IMR-90 (cell line): Measurements from ENCODE around the gene LRRC70. TPM values are rescaled to one million over a fixed set of nuclear protein-coding genes. Genes with fewer than 3 reads are reported as not detected.
"Not testable (repeated sequence)": the region's sequence is repeated elsewhere in the genome, so short reads cannot be mapped to it uniquely, and the experiment has no call there.

Source experiments
- ATAC-seq: fragments of 200-7000 bp; cut with Tn5 transposase; 2 replicates; pipeline ENCODE4 v1.9.1; 2020; ENCODE audit warnings: low read depth, mild to moderate bottlenecking, moderate library complexity
- BruUV-seq: library from RNA; stranded (reverse); fragments of 400-500 nt; replicated peaks from 2 replicates; lab custom pipeline; 2021; lab: Mats Ljungman, UMichigan
- CTCF ChIA-PET: fragments of 300-600 bp; formaldehyde crosslinking; extraction: SDS; loops from one replicate; lab custom pipeline; 2021; ENCODE audit warnings: antibody characterized with exemption; lab: Yijun Ruan, JAX
- POLR2A ChIA-PET: fragments of 300-600 bp; sonication (Branson Sonifier 250); formaldehyde crosslinking; loops from one replicate; lab custom pipeline; 2022; ENCODE audit warnings: antibody characterized with exemption; ENCODE audit not compliant: unreplicated experiment; lab: Charles Lee
- DNase-seq: peaks from one replicate; pipeline ENCODE4 v3.0.0; 2013
- H2AFZ ChIP-seq: replicated peaks from 2 replicates; pipeline ENCODE3; 2013; ENCODE audit warnings: low read length, mild to moderate bottlenecking; ENCODE audit not compliant: poor library complexity
- H2AK5ac ChIP-seq: 2 replicates; pipeline ENCODE4 v1.6.1; 2013; ENCODE audit warnings: low read depth, low read length, inconsistent platforms
- H2AK9ac ChIP-seq: replicated peaks from 2 replicates; pipeline ENCODE3; 2013; ENCODE audit warnings: mild to moderate bottlenecking, low read depth, low read length, moderate library complexity; ENCODE audit not compliant: poor library complexity
- H2BK120ac ChIP-seq: 2 replicates; pipeline ENCODE4 v1.6.1; 2013; ENCODE audit warnings: low read depth, low read length, inconsistent platforms
- H2BK15ac ChIP-seq: 3 replicates; pipeline ENCODE4 v1.6.1; 2013; ENCODE audit warnings: low read depth, low read length, inconsistent platforms
- H2BK20ac ChIP-seq: 2 replicates; pipeline ENCODE4 v1.6.1; 2013; ENCODE audit warnings: low read depth, mild to moderate bottlenecking, inconsistent platforms, low read length, moderate library complexity
- H2BK5ac ChIP-seq: 2 replicates; pipeline ENCODE4 v1.6.1; 2013; ENCODE audit warnings: mild to moderate bottlenecking, low read depth, low read length, inconsistent platforms; ENCODE audit not compliant: poor library complexity, severe bottlenecking
- H3K14ac ChIP-seq: replicated peaks from 2 replicates; pipeline ENCODE4 v1.6.1; 2013; ENCODE audit warnings: low read depth, low read length, inconsistent platforms
- H3K18ac ChIP-seq: 2 replicates; pipeline ENCODE4 v1.6.1; 2013; ENCODE audit warnings: low read depth, low read length, control low read depth
- H3K23ac ChIP-seq: 2 replicates; pipeline ENCODE4 v1.6.1; 2013; ENCODE audit warnings: low read depth, low read length, inconsistent platforms
- H3K27ac ChIP-seq: 2 replicates; pipeline ENCODE4 v1.5.1; 2013; ENCODE audit warnings: mild to moderate bottlenecking, control low read depth, low read length; ENCODE audit not compliant: insufficient read depth
- H3K27me3 ChIP-seq: 2 replicates; pipeline ENCODE4 v1.6.1; 2013; ENCODE audit warnings: low read length; ENCODE audit not compliant: control insufficient read depth, insufficient read depth
- H3K36me3 ChIP-seq: 2 replicates; pipeline ENCODE4 v1.6.1; 2013; ENCODE audit warnings: low read length, mixed read lengths; ENCODE audit not compliant: control insufficient read depth, insufficient read depth
- H3K4ac ChIP-seq: 2 replicates; pipeline ENCODE4 v1.6.1; 2013; ENCODE audit warnings: low read depth, low read length, inconsistent platforms
- H3K4me1 ChIP-seq: 2 replicates; pipeline ENCODE4 v1.6.1; 2013; ENCODE audit warnings: low read length, mixed read lengths; ENCODE audit not compliant: control insufficient read depth, insufficient read depth
- H3K4me2 ChIP-seq: 2 replicates; pipeline ENCODE4 v1.6.1; 2013; ENCODE audit warnings: low read depth, mild to moderate bottlenecking, control low read depth, low read length, moderate library complexity
- H3K4me3 ChIP-seq: 2 replicates; pipeline ENCODE4 v1.5.1; 2013; ENCODE audit warnings: low read depth, mild to moderate bottlenecking, control low read depth, low read length, moderate library complexity; ENCODE audit not compliant: insufficient read depth
- H3K56ac ChIP-seq: 2 replicates; pipeline ENCODE4 v1.6.1; 2013; ENCODE audit warnings: low read length, inconsistent platforms; ENCODE audit not compliant: insufficient read depth; ENCODE audit errors: extremely low read depth
- H3K79me1 ChIP-seq, 2 experiments: 2 replicates each; pipeline ENCODE4 v1.6.1; 2013; ENCODE audit warnings: low read length in 2 of 2, inconsistent platforms in 1 of 2, low read depth in 1 of 2
- H3K9ac ChIP-seq: 2 replicates; pipeline ENCODE4 v1.6.1; 2013; ENCODE audit warnings: low read depth, low read length, control low read depth
- H3K9me1 ChIP-seq: 2 replicates; pipeline ENCODE4 v1.6.1; 2013; ENCODE audit warnings: low read length, inconsistent platforms; ENCODE audit not compliant: insufficient read depth
- H3K9me3 ChIP-seq: 2 replicates; pipeline ENCODE4 v1.6.1; 2013; ENCODE audit warnings: low read length; ENCODE audit not compliant: control insufficient read depth, insufficient read depth
- H4K20me1 ChIP-seq: 2 replicates; pipeline ENCODE4 v1.6.1; 2013; ENCODE audit warnings: low read length, inconsistent platforms; ENCODE audit not compliant: insufficient read depth
- H4K5ac ChIP-seq: 2 replicates; pipeline ENCODE4 v1.6.1; 2013; ENCODE audit warnings: mild to moderate bottlenecking, low read depth, low read length, control low read depth
- H4K8ac ChIP-seq, 2 experiments: 2 replicates each; pipeline ENCODE4 v1.6.1; 2013; ENCODE audit warnings: low read depth in 2 of 2, low read length in 2 of 2, control low read depth in 1 of 2, inconsistent platforms in 1 of 2
- H4K91ac ChIP-seq: 2 replicates; pipeline ENCODE4 v1.6.1; 2013; ENCODE audit warnings: low read depth, low read length, inconsistent platforms; ENCODE audit not compliant: insufficient read depth
- WGBS, 2 experiments: methylation state at CpG; one replicate each; pipeline versions ENCODE4 v1.1.5 to v1.1.7; 2013; ENCODE audit warnings: missing lambda C conversion rate in 2 of 2; ENCODE audit not compliant: insufficient read length in 1 of 2; ENCODE audit errors: extremely low coverage in 2 of 2; 5-methylcytosine and 5-hydroxymethylcytosine counted together
- dilution Hi-C: fragments of 300-500 bp; cut with HindIII; formaldehyde crosslinking; loops from one replicate; pipeline ENCODE4 v1.14.3; 2018; ENCODE audit warnings: low sequenced_read_pairs; ENCODE audit not compliant: unreplicated experiment
- in situ Hi-C: fragments of 300-500 bp; cut with MboI; formaldehyde crosslinking; loops from 3 replicates; pipeline ENCODE4 v1.14.3; 2019; ENCODE audit warnings: low sequenced_read_pairs, inconsistent platforms, mixed read lengths
- intact Hi-C: fragments of 100-400 bp; cut with micrococcal nuclease; formaldehyde crosslinking; loops from 2 replicates; pipeline ENCODE4 v1.10.0; 2022
- polyA plus RNA-seq, 3 experiments: library from polyadenylated mRNA; depleted of rRNA; stranded (reverse); fragments of >200 nt; gene quantifications; 2 replicates each; pipeline ENCODE4 v1.2.3, GENCODE V29; 2012; ENCODE audit warnings: low replicate concordance in 1 of 3
- total RNA-seq: library from RNA; depleted of rRNA; stranded (reverse); fragments of >200 nt; gene quantifications from 2 replicates; pipeline ENCODE4 v1.2.3, GENCODE V29; 2012

Gene LRRC70
- total and polyA plus RNA-seq, 2 of the 4 experiments (the other 2 are of a cell fraction): 0.19 to 0.36 TPM

DNA sequence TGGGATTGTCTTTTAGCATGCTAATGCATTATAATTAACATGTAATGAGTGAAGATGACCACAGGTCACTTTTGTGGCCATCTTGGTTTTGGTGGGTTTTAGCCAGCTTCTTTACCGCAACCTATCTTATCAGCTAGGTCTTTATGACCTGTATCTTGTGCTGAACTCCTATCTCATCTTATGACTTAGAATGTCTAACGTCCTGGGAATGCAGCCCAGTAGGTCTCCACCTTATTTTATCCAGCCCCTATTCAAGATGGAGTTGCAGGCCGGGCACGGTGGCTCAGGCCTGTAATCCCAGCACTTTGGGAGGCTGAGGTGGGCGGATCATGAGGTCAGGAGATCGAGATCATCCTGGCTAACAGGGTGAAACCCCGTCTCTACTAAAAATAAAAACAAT lies 45.8 kb downstream of the LRRC70 start:
- dilution Hi-C loops, POLR2A ChIA-PET: not testable (repeated sequence)
- WGBS, 2 experiments: no CpG with 5 or more reads among the region's 7 CpGs

More for the DNA sequence above, 45.8 kb downstream of the LRRC70 start:
- H3K27ac ChIP-seq, H3K4me2 ChIP-seq, H3K4ac ChIP-seq, H2BK5ac ChIP-seq, H3K9me3 ChIP-seq, H3K4me1 ChIP-seq, H3K18ac ChIP-seq, H2AK5ac ChIP-seq, ATAC-seq, H3K14ac ChIP-seq, H4K8ac ChIP-seq, H2BK120ac ChIP-seq, H3K27me3 ChIP-seq, H4K20me1 ChIP-seq, DNase-seq, H3K79me1 ChIP-seq, CTCF ChIA-PET, H3K4me3 ChIP-seq, H2BK20ac ChIP-seq, H4K91ac ChIP-seq, H3K36me3 ChIP-seq, H2AK9ac ChIP-seq, H3K23ac ChIP-seq, H3K9ac ChIP-seq, H2AFZ ChIP-seq, H3K56ac ChIP-seq, H3K9me1 ChIP-seq, in situ Hi-C loops, H2BK15ac ChIP-seq, BruUV-seq, H4K5ac ChIP-seq: not testable (repeated sequence)
- intact Hi-C loops: loop anchor here (10.0 kb wide), 1 partner anchor 160 kb away; no protein-coding TSS in a partner anchor
